Measurements from ENCODE around the gene KRT84.

Gene KRT84

GRCh38 chr12:52385226-52385702 lies at the start of gene KRT84:
Gene KRT84, minus strand, starts transcription at chr12:52385652. Its CDS starts 67 bp downstream, at chr12:52385585.
- no peak for DNase-seq (ENCODE audit: low read depth)
- H3K4me3 ChIP-seq (ENCODE audit: low read depth, low read length), result no peak within 1 kb of the TSS
- TF ChIP-seq, protein P1, sequence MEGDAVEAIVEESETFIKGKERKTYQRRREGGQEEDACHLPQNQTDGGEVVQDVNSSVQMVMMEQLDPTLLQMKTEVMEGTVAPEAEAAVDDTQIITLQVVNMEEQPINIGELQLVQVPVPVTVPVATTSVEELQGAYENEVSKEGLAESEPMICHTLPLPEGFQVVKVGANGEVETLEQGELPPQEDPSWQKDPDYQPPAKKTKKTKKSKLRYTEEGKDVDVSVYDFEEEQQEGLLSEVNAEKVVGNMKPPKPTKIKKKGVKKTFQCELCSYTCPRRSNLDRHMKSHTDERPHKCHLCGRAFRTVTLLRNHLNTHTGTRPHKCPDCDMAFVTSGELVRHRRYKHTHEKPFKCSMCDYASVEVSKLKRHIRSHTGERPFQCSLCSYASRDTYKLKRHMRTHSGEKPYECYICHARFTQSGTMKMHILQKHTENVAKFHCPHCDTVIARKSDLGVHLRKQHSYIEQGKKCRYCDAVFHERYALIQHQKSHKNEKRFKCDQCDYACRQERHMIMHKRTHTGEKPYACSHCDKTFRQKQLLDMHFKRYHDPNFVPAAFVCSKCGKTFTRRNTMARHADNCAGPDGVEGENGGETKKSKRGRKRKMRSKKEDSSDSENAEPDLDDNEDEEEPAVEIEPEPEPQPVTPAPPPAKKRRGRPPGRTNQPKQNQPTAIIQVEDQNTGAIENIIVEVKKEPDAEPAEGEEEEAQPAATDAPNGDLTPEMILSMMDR (IDR thresholded peaks at IDR 0.05; ENCODE audit: control insufficient read depth, extremely low read depth, insufficient read depth), result no peak

DNA sequence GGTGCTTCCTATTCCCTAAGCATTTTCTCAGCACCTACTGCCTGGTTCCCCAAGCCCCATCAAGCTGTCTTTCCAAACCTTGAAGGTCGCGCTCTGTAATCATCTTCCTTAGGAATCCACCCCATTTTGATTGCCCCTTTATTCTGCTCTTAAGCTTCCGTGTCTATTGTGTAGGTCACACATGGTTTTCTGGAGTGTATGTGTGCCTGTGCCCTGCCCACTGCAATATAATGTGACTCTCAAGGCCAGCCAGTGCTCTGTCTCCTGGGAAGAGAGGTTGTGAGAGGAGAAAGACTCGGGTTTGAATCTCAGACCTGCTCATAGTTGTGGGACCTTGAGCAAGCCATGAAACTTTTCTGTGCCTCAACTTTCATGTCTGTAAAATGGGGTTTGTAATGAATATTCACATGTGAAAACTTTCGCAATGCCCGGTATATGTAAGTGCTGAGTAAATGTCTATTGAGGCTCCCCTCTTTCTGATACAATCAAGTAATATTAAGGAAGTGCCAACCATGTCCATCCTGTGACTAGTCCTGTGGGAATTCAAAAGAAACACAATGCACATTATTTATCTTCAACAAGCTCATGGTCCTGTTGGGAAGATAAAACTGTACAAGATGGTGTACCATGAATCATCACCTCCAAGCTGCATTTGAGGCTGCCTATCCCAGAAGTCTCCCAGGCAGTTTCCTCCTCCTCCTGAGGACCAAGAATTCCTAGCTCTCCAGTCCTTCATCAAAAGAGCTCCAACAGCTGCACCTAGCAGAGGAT lies 49.5 kb upstream of the KRT84 start:
- TF ChIP-seq, protein P1 (IDR thresholded peaks at IDR 0.05; ENCODE audit: control insufficient read depth, extremely low read depth, insufficient read depth), result no peak

DNA sequence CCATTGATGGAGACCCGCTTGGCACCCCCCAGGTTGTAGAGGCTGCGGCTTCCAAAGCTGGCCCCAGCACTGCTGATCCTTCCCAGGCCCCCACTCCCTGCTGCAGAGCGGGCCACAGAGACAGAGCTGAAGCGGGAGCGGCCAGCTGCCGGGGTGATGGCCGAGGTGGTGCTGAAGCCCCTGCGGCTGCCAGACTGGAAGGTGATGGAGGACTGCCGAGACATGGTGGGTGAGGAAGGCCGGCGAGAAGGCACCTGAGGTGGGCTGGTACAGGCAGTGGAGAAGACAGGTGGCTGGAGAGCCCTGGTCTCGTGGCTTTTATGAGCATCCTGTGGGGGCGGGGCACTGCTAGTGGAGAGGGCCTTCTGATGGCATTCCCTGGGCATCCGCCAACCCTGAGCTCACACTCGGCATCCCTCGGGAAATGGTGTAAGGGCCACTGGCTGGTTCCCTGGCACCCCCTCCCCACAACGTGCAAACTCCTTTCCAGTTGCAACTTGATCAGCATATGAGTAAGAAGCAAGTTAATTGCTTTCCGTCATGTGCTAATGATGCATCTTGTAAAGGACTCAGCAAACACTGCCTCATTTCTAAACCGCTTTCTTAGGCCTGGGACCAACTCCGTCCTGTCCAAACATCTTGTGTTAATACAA lies 48.8 kb upstream of the KRT84 start, which contains the start of gene KRT75:
KRT75 (minus strand) TSS at position 291 of the 653 bp plus-strand sequence; CDS start at position 224, 67 bp downstream.
- TF ChIP-seq, protein P1 (IDR thresholded peaks at IDR 0.05; ENCODE audit: control insufficient read depth, extremely low read depth, insufficient read depth), result no peak

More for the DNA sequence above, 49.5 kb upstream of the KRT84 start:
- DNase-seq (ENCODE audit: low read depth), result no peak
- H3K4me3 ChIP-seq (ENCODE audit: low read depth, low read length), result no peak overlapping the region

GRCh38 chr12:52433501-52434080 lies 48.1 kb upstream of the KRT84 start:
- no peak for DNase-seq (ENCODE audit: low read depth)
- H3K4me3 ChIP-seq (ENCODE audit: low read depth, low read length), result no peak overlapping the region
- TF ChIP-seq, protein P1 (IDR thresholded peaks at IDR 0.05; ENCODE audit: control insufficient read depth, extremely low read depth, insufficient read depth), result no peak

More for the DNA sequence above, 48.8 kb upstream of the KRT84 start, which contains the start of gene KRT75:
- DNase-seq (ENCODE audit: low read depth), result no peak
- H3K4me3 ChIP-seq (ENCODE audit: low read depth, low read length), result no peak within 1 kb of the TSS

GRCh38 chr12:52432559-52433207 lies 47.2 kb upstream of the KRT84 start:
- TF ChIP-seq, protein P1 (IDR thresholded peaks at IDR 0.05; ENCODE audit: control insufficient read depth, extremely low read depth, insufficient read depth), result no peak
- no peak overlapping the region for H3K4me3 ChIP-seq (ENCODE audit: low read depth, low read length)
- no peak for DNase-seq (ENCODE audit: low read depth)

DNA sequence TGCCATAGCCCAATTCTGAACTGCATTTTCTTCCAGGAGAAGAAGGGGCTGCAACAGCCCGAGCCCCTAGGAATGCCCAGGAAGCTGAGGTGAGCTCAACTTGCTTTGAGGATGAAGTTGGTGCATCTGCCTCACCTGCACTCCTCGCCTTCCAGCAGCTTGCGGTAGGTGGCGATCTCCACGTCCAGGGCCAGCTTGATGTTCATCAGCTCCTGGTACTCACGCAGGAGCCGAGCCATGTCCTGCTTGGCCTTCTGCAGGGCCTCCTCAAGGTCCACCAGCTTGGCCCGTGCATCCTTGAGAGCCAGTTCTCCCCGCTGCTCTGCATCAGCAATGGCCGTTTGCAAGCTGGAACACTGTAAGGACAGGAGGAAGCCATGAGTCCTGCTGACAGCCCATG lies 42.7 kb upstream of the KRT84 start:
- no peak for DNase-seq (ENCODE audit: low read depth)
- no peak overlapping the region for H3K4me3 ChIP-seq (ENCODE audit: low read depth, low read length)
- TF ChIP-seq, protein P1 (IDR thresholded peaks at IDR 0.05; ENCODE audit: control insufficient read depth, extremely low read depth, insufficient read depth), result peak; percentile 49

All from LNCaP clone FGC (cell line).